HG03045 (cell line): ENCODE data around the gene PTPMT1.

ENCODE experiments used
- ATAC-seq: cut with Tn5 transposase; IDR thresholded peaks from one replicate; pipeline ENCODE4 v1.9.1; 2021; ENCODE audit warnings: mild to moderate bottlenecking, moderate library complexity; ENCODE audit not compliant: unreplicated experiment

The PTPMT1 gene

GRCh38 chr11:47605921-47606320, 40.5 kb downstream of the PTPMT1 start:
- no peak for ATAC-seq

- no peak for ATAC-seq
Measured at GRCh38 chr11:47606731-47607130, 41.3 kb downstream of the PTPMT1 start.

- ATAC-seq: no peak
Measured at GRCh38 chr11:47607380-47607779, 42.0 kb downstream of the PTPMT1 start.

GRCh38 chr11:47609675-47610074, 44.3 kb downstream of the PTPMT1 start:
- ATAC-seq: no peak

- ATAC-seq: peak; percentile 68
Measured at GRCh38 chr11:47611348-47611794, 46.0 kb downstream of the PTPMT1 start.

GRCh38 chr11:47615249-47615648, 49.9 kb downstream of the PTPMT1 start:
- no peak for ATAC-seq

- no peak for ATAC-seq
Measured at GRCh38 chr11:47616726-47617416, 51.5 kb downstream of the PTPMT1 start.

GRCh38 chr11:47617417-47617809, 52.0 kb downstream of the PTPMT1 start:
- no peak for ATAC-seq

- no peak for ATAC-seq
Measured at GRCh38 chr11:47620836-47621378, 55.5 kb downstream of the PTPMT1 start.
